Measurements from ENCODE around the gene DSPP.

DNA sequence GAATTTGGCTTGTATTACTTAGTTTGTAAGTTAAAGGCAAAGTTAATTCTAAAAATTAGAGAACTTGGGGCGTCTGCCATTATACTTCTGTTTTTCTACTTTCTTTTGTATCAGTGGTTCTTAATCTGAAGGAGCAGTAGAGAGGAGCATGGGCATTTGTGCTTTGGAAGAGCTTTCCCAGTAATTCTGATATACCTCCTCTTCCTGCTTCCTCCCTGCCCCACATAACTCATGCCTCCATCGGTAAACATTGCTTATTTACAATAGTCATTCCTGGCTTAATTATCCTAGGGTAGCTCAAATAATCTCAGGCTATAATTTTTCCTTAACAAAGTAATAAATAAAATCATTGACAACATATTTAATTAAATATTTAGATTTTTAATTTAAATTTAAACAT lies 42.1 kb upstream of the DSPP start:
- TF ChIP-seq POLR2AphosphoS5 (IDR thresholded peaks at IDR 0.05) = no peak
- TF ChIP-seq, protein P1, sequence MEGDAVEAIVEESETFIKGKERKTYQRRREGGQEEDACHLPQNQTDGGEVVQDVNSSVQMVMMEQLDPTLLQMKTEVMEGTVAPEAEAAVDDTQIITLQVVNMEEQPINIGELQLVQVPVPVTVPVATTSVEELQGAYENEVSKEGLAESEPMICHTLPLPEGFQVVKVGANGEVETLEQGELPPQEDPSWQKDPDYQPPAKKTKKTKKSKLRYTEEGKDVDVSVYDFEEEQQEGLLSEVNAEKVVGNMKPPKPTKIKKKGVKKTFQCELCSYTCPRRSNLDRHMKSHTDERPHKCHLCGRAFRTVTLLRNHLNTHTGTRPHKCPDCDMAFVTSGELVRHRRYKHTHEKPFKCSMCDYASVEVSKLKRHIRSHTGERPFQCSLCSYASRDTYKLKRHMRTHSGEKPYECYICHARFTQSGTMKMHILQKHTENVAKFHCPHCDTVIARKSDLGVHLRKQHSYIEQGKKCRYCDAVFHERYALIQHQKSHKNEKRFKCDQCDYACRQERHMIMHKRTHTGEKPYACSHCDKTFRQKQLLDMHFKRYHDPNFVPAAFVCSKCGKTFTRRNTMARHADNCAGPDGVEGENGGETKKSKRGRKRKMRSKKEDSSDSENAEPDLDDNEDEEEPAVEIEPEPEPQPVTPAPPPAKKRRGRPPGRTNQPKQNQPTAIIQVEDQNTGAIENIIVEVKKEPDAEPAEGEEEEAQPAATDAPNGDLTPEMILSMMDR (IDR thresholded peaks at IDR 0.05) = no peak
- TF ChIP-seq POLR2A (IDR thresholded peaks at IDR 0.05; ENCODE audit: low read depth) = no peak
- no peak for TF ChIP-seq EP300 (IDR thresholded peaks at IDR 0.05)
